Panc1 (cell line): ENCODE data around the gene DOCK4.

Experiments
- POLR2AphosphoS5 ChIP-seq: IDR thresholded peaks from 2 replicates; pipeline ENCODE4 v1.6.1; 2012; ENCODE audit warnings: mild to moderate bottlenecking, low read depth, low read length, moderate library complexity
- SIN3A ChIP-seq: IDR thresholded peaks from 2 replicates; pipeline ENCODE4 v1.6.1; 2012; ENCODE audit warnings: low read depth, mild to moderate bottlenecking, low read length, moderate library complexity, borderline replicate concordance; ENCODE audit not compliant: insufficient read depth
- TCF7L2 ChIP-seq: IDR thresholded peaks from 2 replicates; pipeline ENCODE4 v1.6.1; 2011; ENCODE audit warnings: mild to moderate bottlenecking, low read depth, low read length, inconsistent platforms
- TF ChIP-seq, protein P1 (sequence below): fragments of 450-650 bp; IDR thresholded peaks from 2 replicates; pipeline ENCODE4 v1.5.1; 2017; ENCODE audit warnings: mild to moderate bottlenecking
- TF ChIP-seq, protein P2 (sequence below), 2 experiments: IDR thresholded peaks; 2 replicates each; pipeline ENCODE4 v1.6.1; 2011 to 2012; ENCODE audit warnings: low read depth in 2 of 2, control low read depth in 1 of 2, low read length in 1 of 2, mild to moderate bottlenecking in 1 of 2, moderate library complexity in 1 of 2; ENCODE audit not compliant: insufficient read depth in 1 of 2

DNA sequence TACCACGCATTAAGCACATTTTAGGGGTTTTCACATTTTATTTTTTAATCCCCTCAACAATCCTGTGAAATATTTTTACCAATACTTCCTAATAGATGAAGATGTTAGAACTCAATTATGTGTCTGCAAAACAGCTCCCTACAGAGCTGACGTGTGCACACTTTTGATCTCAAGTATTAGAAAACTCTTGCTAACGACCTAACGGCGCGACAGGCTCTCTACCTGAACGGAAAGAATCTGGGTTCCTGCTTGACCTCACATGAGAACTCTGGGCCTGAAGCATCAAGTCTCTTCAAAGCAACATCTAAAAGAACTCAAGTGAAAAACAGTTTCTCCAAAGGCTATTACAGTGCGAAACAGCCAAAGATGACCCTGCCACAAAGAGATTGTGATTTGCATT lies 113.9 kb downstream of the DOCK4 start:
- TF ChIP-seq SIN3A (no peak), POLR2AphosphoS5 (no peak), TCF7L2 (no peak)
- TF ChIP-seq, protein P1, sequence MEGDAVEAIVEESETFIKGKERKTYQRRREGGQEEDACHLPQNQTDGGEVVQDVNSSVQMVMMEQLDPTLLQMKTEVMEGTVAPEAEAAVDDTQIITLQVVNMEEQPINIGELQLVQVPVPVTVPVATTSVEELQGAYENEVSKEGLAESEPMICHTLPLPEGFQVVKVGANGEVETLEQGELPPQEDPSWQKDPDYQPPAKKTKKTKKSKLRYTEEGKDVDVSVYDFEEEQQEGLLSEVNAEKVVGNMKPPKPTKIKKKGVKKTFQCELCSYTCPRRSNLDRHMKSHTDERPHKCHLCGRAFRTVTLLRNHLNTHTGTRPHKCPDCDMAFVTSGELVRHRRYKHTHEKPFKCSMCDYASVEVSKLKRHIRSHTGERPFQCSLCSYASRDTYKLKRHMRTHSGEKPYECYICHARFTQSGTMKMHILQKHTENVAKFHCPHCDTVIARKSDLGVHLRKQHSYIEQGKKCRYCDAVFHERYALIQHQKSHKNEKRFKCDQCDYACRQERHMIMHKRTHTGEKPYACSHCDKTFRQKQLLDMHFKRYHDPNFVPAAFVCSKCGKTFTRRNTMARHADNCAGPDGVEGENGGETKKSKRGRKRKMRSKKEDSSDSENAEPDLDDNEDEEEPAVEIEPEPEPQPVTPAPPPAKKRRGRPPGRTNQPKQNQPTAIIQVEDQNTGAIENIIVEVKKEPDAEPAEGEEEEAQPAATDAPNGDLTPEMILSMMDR, result no peak
- TF ChIP-seq, protein P2, sequence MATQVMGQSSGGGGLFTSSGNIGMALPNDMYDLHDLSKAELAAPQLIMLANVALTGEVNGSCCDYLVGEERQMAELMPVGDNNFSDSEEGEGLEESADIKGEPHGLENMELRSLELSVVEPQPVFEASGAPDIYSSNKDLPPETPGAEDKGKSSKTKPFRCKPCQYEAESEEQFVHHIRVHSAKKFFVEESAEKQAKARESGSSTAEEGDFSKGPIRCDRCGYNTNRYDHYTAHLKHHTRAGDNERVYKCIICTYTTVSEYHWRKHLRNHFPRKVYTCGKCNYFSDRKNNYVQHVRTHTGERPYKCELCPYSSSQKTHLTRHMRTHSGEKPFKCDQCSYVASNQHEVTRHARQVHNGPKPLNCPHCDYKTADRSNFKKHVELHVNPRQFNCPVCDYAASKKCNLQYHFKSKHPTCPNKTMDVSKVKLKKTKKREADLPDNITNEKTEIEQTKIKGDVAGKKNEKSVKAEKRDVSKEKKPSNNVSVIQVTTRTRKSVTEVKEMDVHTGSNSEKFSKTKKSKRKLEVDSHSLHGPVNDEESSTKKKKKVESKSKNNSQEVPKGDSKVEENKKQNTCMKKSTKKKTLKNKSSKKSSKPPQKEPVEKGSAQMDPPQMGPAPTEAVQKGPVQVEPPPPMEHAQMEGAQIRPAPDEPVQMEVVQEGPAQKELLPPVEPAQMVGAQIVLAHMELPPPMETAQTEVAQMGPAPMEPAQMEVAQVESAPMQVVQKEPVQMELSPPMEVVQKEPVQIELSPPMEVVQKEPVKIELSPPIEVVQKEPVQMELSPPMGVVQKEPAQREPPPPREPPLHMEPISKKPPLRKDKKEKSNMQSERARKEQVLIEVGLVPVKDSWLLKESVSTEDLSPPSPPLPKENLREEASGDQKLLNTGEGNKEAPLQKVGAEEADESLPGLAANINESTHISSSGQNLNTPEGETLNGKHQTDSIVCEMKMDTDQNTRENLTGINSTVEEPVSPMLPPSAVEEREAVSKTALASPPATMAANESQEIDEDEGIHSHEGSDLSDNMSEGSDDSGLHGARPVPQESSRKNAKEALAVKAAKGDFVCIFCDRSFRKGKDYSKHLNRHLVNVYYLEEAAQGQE (IDR thresholded peaks at IDR 0.05; ENCODE audit: insufficient read depth in 1 of 2, low read depth in 2 of 2, low read length in 1 of 2), result no peak
